ENCODE measurements around the gene PPARA. TPM values are rescaled to one million over a fixed set of nuclear protein-coding genes. Genes with fewer than 3 reads are reported as not detected.
A peak's percentile ranks its signal among the peaks of the same experiment; 100 is the strongest.

PPARA gene
- total and polyA plus RNA-seq, 2 of the 4 experiments (the other 2 are of a cell fraction) = 3.1 to 7.0 TPM

DNA sequence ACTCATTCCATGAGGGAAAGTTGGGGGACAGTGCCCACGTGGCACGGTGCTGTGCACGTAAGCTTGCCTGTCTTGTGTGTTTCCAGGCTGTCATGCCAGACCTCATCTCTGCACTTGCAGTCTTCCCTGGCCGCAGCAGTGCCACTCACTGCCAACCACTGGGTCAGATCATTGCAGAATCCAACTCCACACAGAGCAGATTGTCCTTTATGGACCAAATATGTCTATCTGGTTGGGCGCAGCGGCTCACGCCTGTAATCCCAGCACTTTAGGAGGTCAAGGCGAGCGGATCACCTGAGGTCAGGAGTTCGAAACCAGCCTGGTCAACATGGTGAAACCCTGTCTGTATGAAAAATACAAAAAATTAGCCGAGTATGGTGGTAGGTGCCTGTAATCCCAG lies 4.4 kb upstream of the PPARA start:
- intact Hi-C loops (cut with micrococcal nuclease) (no loop called here), in situ Hi-C loops (cut with MboI; ENCODE audit: low sequenced_read_pairs) (loop anchor here (25.0 kb wide), 1 partner anchor 391 kb away; the partner anchor contains the start of gene CELSR1), dilution Hi-C loops (cut with HindIII; ENCODE audit: low sequenced_read_pairs, unreplicated experiment) (no loop called here)
- H2BK15ac ChIP-seq (ENCODE audit: low read depth, low read length) = no peak overlapping the region
- H2BK5ac ChIP-seq (ENCODE audit: low read depth, low read length, poor library complexity, severe bottlenecking) = no peak overlapping the region
- H3K9ac ChIP-seq (ENCODE audit: low read depth, low read length) = no peak overlapping the region
- ATAC-seq (ENCODE audit: low read depth) (no peak), DNase-seq (no peak)
- no peak overlapping the region for H3K56ac ChIP-seq (ENCODE audit: extremely low read depth, insufficient read depth, low read length)
- no TSS peak for BruUV-seq (replicated peaks)
- no peak overlapping the region for H4K8ac ChIP-seq (ENCODE audit: low read depth in 2 of 2, low read length in 2 of 2)
- CTCF ChIA-PET = no interaction called here
- H4K20me1 ChIP-seq (ENCODE audit: insufficient read depth, low read length) = no peaks in the 10 kb centered on the region
- no peak overlapping the region for H4K91ac ChIP-seq (ENCODE audit: insufficient read depth, low read depth, low read length)
- no peak overlapping the region for H3K4ac ChIP-seq (ENCODE audit: low read depth, low read length)
- H3K36me3 ChIP-seq (ENCODE audit: control insufficient read depth, insufficient read depth, low read length) = no peaks in the 10 kb centered on the region
- WGBS, 2 experiments (ENCODE audit: extremely low coverage in 2 of 2, insufficient read length in 1 of 2) = 80% methylated on average over 5 of the region's 11 CpGs; no CpG with 5 or more reads in 1 of the 2 experiments
- no peaks in the 10 kb centered on the region for H3K79me1 ChIP-seq (ENCODE audit: low read depth in 1 of 2, low read length in 2 of 2)
- no peak overlapping the region for H3K18ac ChIP-seq (ENCODE audit: low read depth, low read length)
- H3K27ac ChIP-seq (ENCODE audit: insufficient read depth, low read length) = no peak overlapping the region
- no peak overlapping the region for H3K23ac ChIP-seq (ENCODE audit: low read depth, low read length)
- peaks cover 65% of the 10 kb centered on the region for H3K27me3 ChIP-seq (ENCODE audit: control insufficient read depth, insufficient read depth, low read length)
- H3K4me1 ChIP-seq (ENCODE audit: control insufficient read depth, insufficient read depth, low read length) = no peaks in the 10 kb centered on the region
- H3K4me2 ChIP-seq (ENCODE audit: low read depth, low read length) = no peak overlapping the region
- no peak overlapping the region for H2AK9ac ChIP-seq (replicated peaks; ENCODE audit: low read depth, low read length, poor library complexity)
- H2AK5ac ChIP-seq (ENCODE audit: low read depth, low read length) = no peak overlapping the region
- no peaks in the 10 kb centered on the region for H3K9me1 ChIP-seq (ENCODE audit: insufficient read depth, low read length)
- no peaks in the 10 kb centered on the region for H3K9me3 ChIP-seq (ENCODE audit: control insufficient read depth, insufficient read depth, low read length)
- H4K5ac ChIP-seq (ENCODE audit: low read depth, low read length) = no peak overlapping the region
- no peak for TF ChIP-seq RAD21 (IDR thresholded peaks at IDR 0.05; ENCODE audit: low read length)
- no peak overlapping the region for H2BK120ac ChIP-seq (ENCODE audit: low read depth, low read length)
- no peak overlapping the region for H2BK20ac ChIP-seq (ENCODE audit: low read depth, low read length)
- no peak overlapping the region for H3K14ac ChIP-seq (replicated peaks; ENCODE audit: low read depth, low read length)
- POLR2A ChIA-PET (ENCODE audit: unreplicated experiment) = no interaction called here
- H2AFZ ChIP-seq (replicated peaks; ENCODE audit: low read length, poor library complexity) = peak overlapping the region; percentile 51
- H3K4me3 ChIP-seq (ENCODE audit: insufficient read depth, low read depth, low read length) = no peak overlapping the region

Data from IMR-90 (cell line).